Measurements from ENCODE around the gene DENND1B. TPM values are rescaled to one million over a fixed set of nuclear protein-coding genes. Genes with fewer than 3 reads are reported as not detected.

The DENND1B gene
- total RNA-seq, 4 donors from 2014 or later: 12.4 to 27.5 (median 15.9) TPM

DNA sequence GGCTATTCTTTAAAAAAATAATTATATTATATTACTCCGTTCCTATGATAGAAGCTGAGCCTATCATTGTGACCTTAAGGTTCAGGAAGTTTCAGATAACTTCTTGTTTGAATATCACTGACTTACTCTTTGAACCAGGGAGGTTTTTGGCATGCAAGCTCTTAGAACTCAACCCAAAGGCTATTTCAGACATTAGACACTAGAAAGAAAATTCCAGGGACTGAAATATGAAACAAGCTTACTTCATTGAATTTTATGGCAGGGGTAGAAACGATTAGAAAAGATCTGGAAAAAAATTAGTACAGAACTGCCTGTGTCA lies 159.6 kb downstream of the DENND1B start:
- TF ChIP-seq, protein P1, sequence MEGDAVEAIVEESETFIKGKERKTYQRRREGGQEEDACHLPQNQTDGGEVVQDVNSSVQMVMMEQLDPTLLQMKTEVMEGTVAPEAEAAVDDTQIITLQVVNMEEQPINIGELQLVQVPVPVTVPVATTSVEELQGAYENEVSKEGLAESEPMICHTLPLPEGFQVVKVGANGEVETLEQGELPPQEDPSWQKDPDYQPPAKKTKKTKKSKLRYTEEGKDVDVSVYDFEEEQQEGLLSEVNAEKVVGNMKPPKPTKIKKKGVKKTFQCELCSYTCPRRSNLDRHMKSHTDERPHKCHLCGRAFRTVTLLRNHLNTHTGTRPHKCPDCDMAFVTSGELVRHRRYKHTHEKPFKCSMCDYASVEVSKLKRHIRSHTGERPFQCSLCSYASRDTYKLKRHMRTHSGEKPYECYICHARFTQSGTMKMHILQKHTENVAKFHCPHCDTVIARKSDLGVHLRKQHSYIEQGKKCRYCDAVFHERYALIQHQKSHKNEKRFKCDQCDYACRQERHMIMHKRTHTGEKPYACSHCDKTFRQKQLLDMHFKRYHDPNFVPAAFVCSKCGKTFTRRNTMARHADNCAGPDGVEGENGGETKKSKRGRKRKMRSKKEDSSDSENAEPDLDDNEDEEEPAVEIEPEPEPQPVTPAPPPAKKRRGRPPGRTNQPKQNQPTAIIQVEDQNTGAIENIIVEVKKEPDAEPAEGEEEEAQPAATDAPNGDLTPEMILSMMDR (IDR thresholded peaks at IDR 0.05; ENCODE audit: low read depth): no peak

- TF ChIP-seq, protein P1 (IDR thresholded peaks at IDR 0.05; ENCODE audit: low read depth): no peak
Observed at GRCh38 chr1:197614916-197615692, 160.2 kb downstream of the DENND1B start.

DNA sequence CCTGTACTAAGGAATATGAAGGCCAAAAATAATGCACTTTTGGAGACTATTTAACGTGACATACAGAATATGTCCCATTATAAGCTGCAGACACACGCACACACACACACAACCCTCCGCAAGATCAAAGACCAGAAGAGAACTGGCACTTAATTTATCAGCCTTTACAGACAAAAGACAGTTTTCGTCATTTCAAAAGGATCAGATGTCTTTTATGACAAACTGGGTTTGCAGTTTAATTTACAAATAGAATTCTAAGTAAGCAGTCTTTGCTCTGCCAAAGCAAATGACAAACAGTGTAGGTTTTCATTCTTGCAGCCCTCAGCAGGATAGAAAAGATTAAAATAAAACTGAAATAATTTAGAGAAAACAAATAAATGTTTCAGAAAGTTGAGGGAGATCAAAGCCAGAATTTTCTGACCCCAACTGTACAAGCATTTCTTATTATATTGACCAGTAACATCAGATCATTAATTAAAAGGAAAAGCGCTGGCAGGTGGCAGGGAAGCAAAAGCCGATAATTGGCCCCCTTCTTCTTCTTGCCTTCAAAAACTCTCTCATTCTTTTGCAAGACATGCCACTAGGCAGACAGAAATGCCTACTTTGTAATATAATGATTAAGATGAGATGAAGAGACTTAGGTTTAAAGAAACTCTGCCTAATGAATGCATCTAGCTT lies 169.0 kb downstream of the DENND1B start:
- TF ChIP-seq, protein P1 (IDR thresholded peaks at IDR 0.05; ENCODE audit: low read depth): no peak

DNA sequence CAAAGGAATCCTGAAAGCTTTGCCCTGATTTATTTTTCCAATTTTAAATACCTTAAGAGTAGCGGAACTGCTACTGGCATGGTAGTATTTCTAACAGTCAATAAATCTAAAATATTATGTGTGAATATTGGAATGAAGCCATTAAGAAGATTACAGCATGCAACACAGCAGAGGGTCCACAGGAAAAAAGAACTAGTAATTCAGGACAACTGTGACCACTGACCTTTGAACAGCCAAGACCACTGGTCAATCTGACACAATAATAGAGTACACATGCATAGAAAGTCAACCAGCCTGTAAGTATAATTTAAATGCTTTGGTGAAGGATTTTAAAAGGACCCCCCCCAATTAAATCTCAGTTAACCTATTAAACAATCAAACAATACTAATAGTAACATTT lies 171.0 kb downstream of the DENND1B start:
- TF ChIP-seq, protein P1 (IDR thresholded peaks at IDR 0.05; ENCODE audit: low read depth): no peak

- TF ChIP-seq, protein P1 (IDR thresholded peaks at IDR 0.05; ENCODE audit: low read depth): no peak
Observed at GRCh38 chr1:197600751-197601150, 174.5 kb downstream of the DENND1B start.

DNA sequence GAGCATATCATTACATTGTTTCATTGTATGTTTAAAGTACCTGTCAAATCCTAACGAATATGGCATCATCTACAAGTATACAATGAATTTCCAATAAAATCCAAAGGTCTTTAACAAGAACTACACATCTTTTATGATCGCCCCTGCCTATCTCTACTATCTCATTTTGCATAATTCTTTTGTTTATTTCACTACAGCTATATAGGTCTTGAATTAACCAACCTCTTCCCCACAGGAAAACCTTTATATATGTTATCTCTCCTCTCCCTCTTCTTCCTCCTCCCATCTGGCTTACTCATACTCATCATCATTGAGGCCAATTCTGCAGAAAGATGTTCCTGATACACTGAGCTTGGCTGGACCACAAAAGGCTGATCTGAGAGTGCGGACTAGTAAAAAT lies 175.5 kb downstream of the DENND1B start:
- TF ChIP-seq, protein P1 (IDR thresholded peaks at IDR 0.05; ENCODE audit: low read depth): no peak

DNA sequence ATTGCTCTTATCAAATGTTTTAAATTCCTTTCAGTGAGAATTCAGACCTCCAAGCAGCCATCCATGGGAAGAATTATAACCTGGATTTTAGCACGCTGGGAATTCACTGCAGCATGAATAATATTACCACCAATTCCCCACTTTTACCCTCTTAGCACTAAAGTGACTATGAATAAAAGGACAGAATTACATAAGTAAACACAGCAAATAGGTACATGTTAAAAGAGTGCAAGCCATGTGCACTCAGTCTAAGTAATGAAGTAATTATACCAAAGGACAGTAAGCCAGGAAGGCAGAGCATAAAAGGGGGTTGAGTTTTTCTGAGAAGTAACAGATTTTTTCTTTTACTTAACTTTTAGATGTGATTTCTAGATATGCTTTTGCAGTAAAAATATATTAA lies 176.3 kb downstream of the DENND1B start:
- TF ChIP-seq, protein P1 (IDR thresholded peaks at IDR 0.05; ENCODE audit: low read depth): no peak

All from subcutaneous adipose tissue (tissue), 4 donors.